DND-41 (cell line): ENCODE results near the gene PUDP.
"Not testable (repeated sequence)": the region's sequence is repeated elsewhere in the genome, so short reads cannot be mapped to it uniquely, and the experiment has no call there.

Experiments
- ATAC-seq: fragments of 200-7000 bp; cut with Tn5 transposase; 3 replicates; pipeline ENCODE4 v1.9.1; 2021; ENCODE audit warnings: low read depth; ENCODE audit not compliant: insufficient read depth
- DNase-seq: peaks from one replicate; pipeline ENCODE4 v3.0.0-alpha.2; 2020
- H2AFZ ChIP-seq: 2 replicates; pipeline ENCODE4 v1.6.0; 2012; ENCODE audit warnings: low read depth, low read length
- H3K27ac ChIP-seq: 2 replicates; pipeline ENCODE4 v1.5.1; 2012; ENCODE audit warnings: low read length, inconsistent platforms
- H3K27me3 ChIP-seq: fragments of 200-600 bp; sonication (generic); 2 replicates; pipeline ENCODE4 v1.6.0; 2012; ENCODE audit warnings: low read length, mild to moderate bottlenecking, inconsistent platforms; ENCODE audit not compliant: insufficient read depth, poor library complexity
- H3K36me3 ChIP-seq: 2 replicates; pipeline ENCODE4 v1.5.1; 2012; ENCODE audit warnings: low read length, inconsistent platforms; ENCODE audit not compliant: insufficient read depth
- H3K4me1 ChIP-seq: 2 replicates; pipeline ENCODE4 v1.5.1; 2012; ENCODE audit warnings: mild to moderate bottlenecking, low read length; ENCODE audit not compliant: insufficient read depth
- H3K4me2 ChIP-seq: 2 replicates; pipeline ENCODE4 v1.6.0; 2012; ENCODE audit warnings: mild to moderate bottlenecking, moderate library complexity, low read length, inconsistent platforms; ENCODE audit not compliant: insufficient read depth
- H3K4me3 ChIP-seq, 2 experiments: fragments of 200-600 bp in 1 of 2; shearing (Covaris generic) in 1 of 2; 2 replicates each; pipeline ENCODE4 v1.5.1; 2012 to 2016; ENCODE audit warnings: inconsistent platforms in 2 of 2, low read length in 2 of 2, mild to moderate bottlenecking in 2 of 2, low read depth in 1 of 2, moderate library complexity in 1 of 2
- H3K79me2 ChIP-seq: 2 replicates; pipeline ENCODE4 v1.6.0; 2012; ENCODE audit warnings: low read length, inconsistent platforms; ENCODE audit not compliant: insufficient read depth
- H3K9ac ChIP-seq: 2 replicates; pipeline ENCODE4 v1.6.0; 2012; ENCODE audit warnings: low read depth, mild to moderate bottlenecking, inconsistent platforms, low read length, moderate library complexity
- H3K9me3 ChIP-seq: 2 replicates; pipeline ENCODE4 v1.5.1; 2012; ENCODE audit warnings: low read length, moderate library complexity, mild to moderate bottlenecking, inconsistent platforms; ENCODE audit not compliant: insufficient read depth, severe bottlenecking
- H4K20me1 ChIP-seq: 2 replicates; pipeline ENCODE4 v1.6.0; 2012; ENCODE audit warnings: low read length; ENCODE audit not compliant: insufficient read depth
- CTCF ChIP-seq: IDR thresholded peaks from 2 replicates; pipeline ENCODE4 v1.5.1; 2012; ENCODE audit warnings: borderline replicate concordance, low read length, moderate library complexity, mild to moderate bottlenecking; ENCODE audit not compliant: poor library complexity, severe bottlenecking; ENCODE audit errors: extremely low read depth
- EZH2 ChIP-seq: IDR thresholded peaks from 3 replicates; pipeline ENCODE4 v1.6.1; 2012; ENCODE audit warnings: borderline replicate concordance, low read depth, mild to moderate bottlenecking, moderate library complexity, low read length, inconsistent platforms; ENCODE audit not compliant: severe bottlenecking

Gene PUDP

GRCh38 chrX:7021991-7022390, 126.0 kb downstream of the PUDP start:
- no peaks in the 10 kb centered on the region for H3K36me3 ChIP-seq
- no peak overlapping the region for H2AFZ ChIP-seq
- H3K79me2 ChIP-seq = no peaks in the 10 kb centered on the region
- no peak overlapping the region for H3K4me3 ChIP-seq
- no peaks in the 10 kb centered on the region for H4K20me1 ChIP-seq
- H3K4me2 ChIP-seq = no peak overlapping the region
- H3K27me3 ChIP-seq = no peaks in the 10 kb centered on the region
- TF ChIP-seq EZH2 (no peak), CTCF (no peak)
- ATAC-seq = no peak
- H3K4me1 ChIP-seq = peaks cover 11% of the 10 kb centered on the region; the same call in 1 of the 2 replicates
- no peak for DNase-seq
- H3K27ac ChIP-seq = no peak overlapping the region
- no peak overlapping the region for H3K9ac ChIP-seq
- no peaks in the 10 kb centered on the region for H3K9me3 ChIP-seq

- Histone ChIP-seq H3K79me2 (no peaks in the 10 kb centered on the region), H3K27me3 (no peaks in the 10 kb centered on the region), H3K27ac (no peak overlapping the region), H3K4me2 (no peak overlapping the region), H3K4me3 (no peak overlapping the region), H3K9me3 (no peaks in the 10 kb centered on the region), H4K20me1 (no peaks in the 10 kb centered on the region), H2AFZ (no peak overlapping the region), H3K36me3 (no peaks in the 10 kb centered on the region), H3K9ac (no peak overlapping the region), H3K4me1 (peaks cover 18% of the 10 kb centered on the region; the same call in 1 of the 2 replicates)
- ATAC-seq (no peak), DNase-seq (no peak)
- no peak for TF ChIP-seq CTCF
- no peak for TF ChIP-seq EZH2
Measured at GRCh38 chrX:7019555-7019954, 128.4 kb downstream of the PUDP start.

GRCh38 chrX:7012262-7012834, 135.6 kb downstream of the PUDP start:
- not testable (repeated sequence) for H3K9me3 ChIP-seq, H3K36me3 ChIP-seq, H2AFZ ChIP-seq, H3K9ac ChIP-seq, H3K27me3 ChIP-seq, DNase-seq, H3K4me3 ChIP-seq, H3K4me2 ChIP-seq, H4K20me1 ChIP-seq, ATAC-seq, H3K79me2 ChIP-seq, H3K27ac ChIP-seq
- peaks cover 37% of the 10 kb centered on the region for H3K4me1 ChIP-seq

- peak overlapping the region; percentile 39; the same call in 1 of the 2 replicates for H3K27ac ChIP-seq
- H3K4me2 ChIP-seq, H3K27me3 ChIP-seq, ATAC-seq, H3K4me3 ChIP-seq, H4K20me1 ChIP-seq, DNase-seq, H3K36me3 ChIP-seq, H2AFZ ChIP-seq, H3K9ac ChIP-seq, H3K9me3 ChIP-seq, H3K79me2 ChIP-seq: not testable (repeated sequence)
- H3K4me1 ChIP-seq = peaks cover 33% of the 10 kb centered on the region
Measured at GRCh38 chrX:7010897-7011296, 137.1 kb downstream of the PUDP start.

GRCh38 chrX:7007328-7007727, 140.6 kb downstream of the PUDP start:
- not testable (repeated sequence) for ATAC-seq, H3K36me3 ChIP-seq, H3K4me3 ChIP-seq, H4K20me1 ChIP-seq, H3K27me3 ChIP-seq, DNase-seq, H3K4me2 ChIP-seq, H3K79me2 ChIP-seq, H3K9ac ChIP-seq, H3K9me3 ChIP-seq, H3K27ac ChIP-seq, H2AFZ ChIP-seq
- H3K4me1 ChIP-seq = peaks cover 12% of the 10 kb centered on the region
